ENCODE results near the gene ACE. TPM values are rescaled to one million over a fixed set of nuclear protein-coding genes. Genes with fewer than 3 reads are reported as not detected.

The ACE gene
- total and polyA plus RNA-seq, 4 donors = 5.5 to 87.3 (median 35.3) TPM

DNA sequence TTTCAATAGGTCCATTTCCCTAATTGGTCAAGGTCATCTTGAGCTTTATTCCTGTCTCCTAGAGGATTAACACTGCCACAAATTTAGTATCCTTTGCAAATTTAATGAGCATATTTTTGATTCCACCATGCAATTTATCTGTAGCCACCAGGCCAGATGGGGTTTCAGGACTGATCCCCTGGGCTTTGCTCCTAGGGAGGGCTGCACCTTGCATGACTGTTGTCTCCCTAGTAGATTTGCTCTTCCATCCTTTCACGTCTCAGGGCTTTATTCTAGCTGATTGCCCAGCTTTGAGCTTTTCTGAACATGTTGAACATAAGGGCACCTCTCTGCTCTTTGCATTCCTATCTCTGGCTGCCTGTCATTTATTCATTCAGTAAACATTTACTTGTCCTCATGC, 38.6 kb downstream of the ACE start:
- DNase-seq = no peak
- Histone ChIP-seq H3K9me3 (ENCODE audit: control insufficient read depth in 4 of 4, insufficient read depth in 3 of 4, low read length in 3 of 4) (no peaks in the 10 kb centered on the region), H3K4me1 (ENCODE audit: control insufficient read depth in 5 of 5, insufficient read depth in 5 of 5, low read length in 5 of 5) (no peaks in the 10 kb centered on the region), H3K27ac (ENCODE audit: low read depth in 1 of 2, low read length in 1 of 2) (no peak overlapping the region), H3K27me3 (ENCODE audit: control insufficient read depth in 3 of 3, insufficient read depth in 3 of 3, low read length in 2 of 3) (no peaks in the 10 kb centered on the region), H3K9ac (ENCODE audit: insufficient read depth in 1 of 2, low read length in 2 of 2) (no peak overlapping the region), H3K4me3 (no peak overlapping the region), H3K36me3 (ENCODE audit: control insufficient read depth in 4 of 4, insufficient read depth in 4 of 4, low read length in 4 of 4) (no peaks in the 10 kb centered on the region)
- TF ChIP-seq, protein P1, sequence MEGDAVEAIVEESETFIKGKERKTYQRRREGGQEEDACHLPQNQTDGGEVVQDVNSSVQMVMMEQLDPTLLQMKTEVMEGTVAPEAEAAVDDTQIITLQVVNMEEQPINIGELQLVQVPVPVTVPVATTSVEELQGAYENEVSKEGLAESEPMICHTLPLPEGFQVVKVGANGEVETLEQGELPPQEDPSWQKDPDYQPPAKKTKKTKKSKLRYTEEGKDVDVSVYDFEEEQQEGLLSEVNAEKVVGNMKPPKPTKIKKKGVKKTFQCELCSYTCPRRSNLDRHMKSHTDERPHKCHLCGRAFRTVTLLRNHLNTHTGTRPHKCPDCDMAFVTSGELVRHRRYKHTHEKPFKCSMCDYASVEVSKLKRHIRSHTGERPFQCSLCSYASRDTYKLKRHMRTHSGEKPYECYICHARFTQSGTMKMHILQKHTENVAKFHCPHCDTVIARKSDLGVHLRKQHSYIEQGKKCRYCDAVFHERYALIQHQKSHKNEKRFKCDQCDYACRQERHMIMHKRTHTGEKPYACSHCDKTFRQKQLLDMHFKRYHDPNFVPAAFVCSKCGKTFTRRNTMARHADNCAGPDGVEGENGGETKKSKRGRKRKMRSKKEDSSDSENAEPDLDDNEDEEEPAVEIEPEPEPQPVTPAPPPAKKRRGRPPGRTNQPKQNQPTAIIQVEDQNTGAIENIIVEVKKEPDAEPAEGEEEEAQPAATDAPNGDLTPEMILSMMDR (IDR thresholded peaks at IDR 0.05; ENCODE audit: control extremely low read depth, extremely low read depth) = no peak
- ATAC-seq (ENCODE audit: insufficient read depth, low FRiP score) = no peak
- WGBS, 2 donors = 66 to 86% methylated on average over 1 of the region's 1 CpG

DNA sequence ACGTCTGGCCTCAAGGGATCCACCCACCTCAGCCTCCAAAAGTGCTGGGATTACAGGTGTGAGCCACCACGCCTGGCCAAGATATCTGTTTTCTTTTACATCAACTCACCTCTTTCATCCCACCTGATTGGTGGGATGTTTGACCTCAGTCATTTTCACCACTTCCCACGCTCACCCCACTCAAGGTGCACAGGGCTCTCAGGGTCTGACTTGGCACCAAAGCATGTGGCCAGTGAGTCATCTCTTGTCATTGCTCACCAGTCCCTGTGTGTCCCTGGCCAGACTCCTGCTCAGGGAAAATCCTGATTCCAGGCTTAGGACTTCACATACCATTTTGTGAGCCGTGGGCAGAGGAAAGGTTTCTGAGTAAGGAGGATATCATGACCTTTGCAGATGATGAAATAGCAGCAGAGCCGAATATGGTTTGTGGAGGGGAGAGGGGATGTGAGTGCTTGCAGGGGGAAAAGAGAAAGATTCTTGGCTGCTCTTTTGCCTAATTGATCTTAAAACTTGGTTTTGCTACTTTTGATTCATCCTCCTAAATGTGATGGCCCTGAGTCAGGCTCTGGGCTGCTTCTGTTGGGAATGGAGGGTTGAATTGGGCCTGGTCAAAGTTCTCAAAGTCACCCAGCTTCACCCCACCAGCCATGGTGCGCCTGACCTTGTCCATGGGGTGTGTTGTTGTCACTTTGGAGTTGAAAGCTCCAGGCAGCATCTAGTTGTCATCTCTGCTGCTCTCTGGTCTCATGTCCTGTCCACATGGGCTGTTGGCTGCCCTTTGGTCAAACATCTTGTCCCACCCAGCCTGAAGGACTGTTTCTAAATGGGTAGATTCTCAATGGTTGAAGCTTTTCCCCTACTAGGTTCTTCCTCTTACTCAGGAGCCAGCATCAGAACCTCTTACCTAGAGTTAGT, 40.3 kb downstream of the ACE start:
- no peak overlapping the region for H3K27ac ChIP-seq (ENCODE audit: low read depth in 1 of 2, low read length in 1 of 2)
- H3K27me3 ChIP-seq (ENCODE audit: control insufficient read depth in 3 of 3, insufficient read depth in 3 of 3, low read length in 2 of 3) = no peaks in the 10 kb centered on the region
- H3K9me3 ChIP-seq (ENCODE audit: control insufficient read depth in 4 of 4, insufficient read depth in 3 of 4, low read length in 3 of 4) = no peaks in the 10 kb centered on the region
- TF ChIP-seq, protein P1 (IDR thresholded peaks at IDR 0.05; ENCODE audit: control extremely low read depth, extremely low read depth) = no peak
- no peaks in the 10 kb centered on the region for H3K4me1 ChIP-seq (ENCODE audit: control insufficient read depth in 5 of 5, insufficient read depth in 5 of 5, low read length in 5 of 5)
- ATAC-seq (ENCODE audit: insufficient read depth, low FRiP score) (no peak), DNase-seq (no peak)
- no peak overlapping the region for H3K4me3 ChIP-seq
- no peak overlapping the region for H3K9ac ChIP-seq (ENCODE audit: insufficient read depth in 1 of 2, low read length in 2 of 2)
- H3K36me3 ChIP-seq (ENCODE audit: control insufficient read depth in 4 of 4, insufficient read depth in 4 of 4, low read length in 4 of 4) = no peaks in the 10 kb centered on the region
- WGBS, 2 donors = 80 to 81% methylated on average over 6 of the region's 6 CpGs

DNA sequence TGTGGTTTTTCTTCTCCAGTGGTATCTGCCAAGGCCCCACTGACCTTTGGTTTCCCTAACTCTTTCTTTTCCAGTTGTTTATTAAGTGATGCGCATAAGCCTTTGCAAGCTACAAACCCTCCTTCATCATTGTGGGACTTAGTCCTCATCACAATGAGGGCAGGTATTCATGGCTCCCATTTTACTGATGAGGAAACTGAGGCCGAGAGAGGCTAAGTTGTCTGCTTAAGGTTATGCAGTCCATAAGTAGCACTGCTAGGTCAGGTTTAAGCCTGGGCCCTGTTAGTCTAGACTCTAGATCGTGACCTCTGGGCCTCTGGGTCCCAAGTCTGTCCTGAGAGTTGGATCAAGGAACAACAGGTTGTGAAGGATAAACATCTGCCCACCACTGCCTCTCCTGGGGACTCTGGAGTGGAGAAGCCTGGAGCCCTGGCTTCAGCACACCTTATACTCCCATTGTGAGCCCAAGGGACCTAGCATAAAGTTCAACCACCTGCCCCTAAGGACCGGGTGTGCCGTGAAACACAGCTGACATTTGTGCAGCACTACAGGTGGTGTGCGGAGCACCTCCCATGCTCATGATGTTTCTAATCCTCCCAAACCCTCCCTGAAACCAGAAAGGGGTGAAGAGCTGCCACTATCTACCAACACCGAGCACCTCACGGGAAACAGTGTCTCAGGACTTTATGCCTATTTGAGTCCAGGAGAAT, 41.1 kb downstream of the ACE start:
- no peak overlapping the region for H3K9ac ChIP-seq (ENCODE audit: insufficient read depth in 1 of 2, low read length in 2 of 2)
- TF ChIP-seq, protein P1 (IDR thresholded peaks at IDR 0.05; ENCODE audit: control extremely low read depth, extremely low read depth) = no peak
- ATAC-seq (ENCODE audit: insufficient read depth, low FRiP score) (no peak), DNase-seq (no peak)
- no peaks in the 10 kb centered on the region for H3K36me3 ChIP-seq (ENCODE audit: control insufficient read depth in 4 of 4, insufficient read depth in 4 of 4, low read length in 4 of 4)
- H3K4me1 ChIP-seq (ENCODE audit: control insufficient read depth in 5 of 5, insufficient read depth in 5 of 5, low read length in 5 of 5) = no peaks in the 10 kb centered on the region
- H3K27me3 ChIP-seq (ENCODE audit: control insufficient read depth in 3 of 3, insufficient read depth in 3 of 3, low read length in 2 of 3) = no peaks in the 10 kb centered on the region
- H3K4me3 ChIP-seq = no peak overlapping the region
- 82% methylated on average over 8 of the region's 8 CpGs for WGBS, 2 donors
- H3K27ac ChIP-seq (ENCODE audit: low read depth in 1 of 2, low read length in 1 of 2) = no peak overlapping the region
- H3K9me3 ChIP-seq (ENCODE audit: control insufficient read depth in 4 of 4, insufficient read depth in 3 of 4, low read length in 3 of 4) = no peaks in the 10 kb centered on the region
